DMS53 treated with DMSO at 0.1 percent for 48 hours (cell line): ENCODE data around the gene BCL2A1.
"Not testable (repeated sequence)": the region's sequence is repeated elsewhere in the genome, so short reads cannot be mapped to it uniquely, and the experiment has no call there.

Experiments used
- DNase-seq: peaks from one replicate; lab custom pipeline; 2025; ENCODE audit not compliant: unreplicated experiment; lab: John Stamatoyannopoulos, UW

The BCL2A1 gene

GRCh38 chr15:79962178-79962577 is 8.8 kb downstream of the BCL2A1 start:
- DNase-seq = no peak

- no peak for DNase-seq
These were observed 10.3 kb downstream of the BCL2A1 start for GRCh38 chr15:79960502-79961212.

- DNase-seq = no peak
These were observed 13.3 kb downstream of the BCL2A1 start for GRCh38 chr15:79957741-79958140.

GRCh38 chr15:79956354-79956939 is 14.5 kb downstream of the BCL2A1 start:
- DNase-seq = no peak

GRCh38 chr15:79954661-79955060 is 16.3 kb downstream of the BCL2A1 start:
- no peak for DNase-seq

GRCh38 chr15:79953951-79954444 is 17.0 kb downstream of the BCL2A1 start:
- DNase-seq = no peak

- DNase-seq = no peak
These were observed 18.7 kb downstream of the BCL2A1 start for GRCh38 chr15:79952329-79952728.

GRCh38 chr15:79950247-79950646 is 20.7 kb downstream of the BCL2A1 start:
- DNase-seq = no peak

- DNase-seq = no peak
These were observed 22.2 kb downstream of the BCL2A1 start for GRCh38 chr15:79948761-79949160.

GRCh38 chr15:79948095-79948695 is 22.8 kb downstream of the BCL2A1 start:
- no peak for DNase-seq

- no peak for DNase-seq
These were observed 24.0 kb downstream of the BCL2A1 start for GRCh38 chr15:79947009-79947408.

GRCh38 chr15:79944622-79945021 is 26.4 kb downstream of the BCL2A1 start:
- DNase-seq = no peak

GRCh38 chr15:79943820-79944219 is 27.2 kb downstream of the BCL2A1 start:
- DNase-seq = no peak

- no peak for DNase-seq
These were observed 28.1 kb downstream of the BCL2A1 start for GRCh38 chr15:79942741-79943481.

- DNase-seq = no peak
These were observed 31.6 kb downstream of the BCL2A1 start for GRCh38 chr15:79939399-79939798.

- DNase-seq = no peak
These were observed 32.9 kb downstream of the BCL2A1 start for GRCh38 chr15:79938143-79938542.

GRCh38 chr15:79935556-79936201 is 35.3 kb downstream of the BCL2A1 start:
- not testable (repeated sequence) for DNase-seq

- no peak for DNase-seq
These were observed 37.8 kb downstream of the BCL2A1 start for GRCh38 chr15:79933231-79933630.

- DNase-seq = no peak
These were observed 38.5 kb downstream of the BCL2A1 start for GRCh38 chr15:79932447-79932846.

GRCh38 chr15:79930516-79930915 is 40.5 kb downstream of the BCL2A1 start:
- no peak for DNase-seq

- no peak for DNase-seq
These were observed 41.6 kb downstream of the BCL2A1 start for GRCh38 chr15:79929412-79929811.
